ENCODE results near the gene GPR108.
"Not testable (repeated sequence)": the region's sequence is repeated elsewhere in the genome, so short reads cannot be mapped to it uniquely, and the experiment has no call there.

GPR108 gene

GRCh38 chr19:6772866-6773322 is 35.5 kb upstream of the GPR108 start:
- no peak for TF ChIP-seq CTCF (conservative IDR thresholded peaks at IDR 0.05; ENCODE audit: low read depth, low read length)
- Histone ChIP-seq H3K9ac (peak overlapping the region; percentile 49; the same call in 1 of the 2 replicates), H3K27me3 (ENCODE audit: insufficient read depth, low read depth) (no peaks in the 10 kb centered on the region), H3K79me2 (ENCODE audit: insufficient read depth, low read depth) (peaks cover 47% of the 10 kb centered on the region; the same call in 1 of the 2 replicates), H3K27ac (0 out of 2 replicates have a peak overlapping the region, but pooled peaks have one; percentile 6), H4K20me1 (ENCODE audit: insufficient read depth) (no peaks in the 10 kb centered on the region), H2AFZ (ENCODE audit: low read depth) (peak overlapping the region; percentile 35; the same call in 1 of the 2 replicates), H3K4me1 (ENCODE audit: low read depth, poor library complexity, severe bottlenecking) (peaks cover 31% of the 10 kb centered on the region), H3K4me2 (peak overlapping the region; percentile 51), H3K36me3 (ENCODE audit: insufficient read depth) (no peaks in the 10 kb centered on the region), H3K4me3 (IDR thresholded peaks at IDR 0.05; ENCODE audit: insufficient read depth, low read depth, low read length) (no peak overlapping the region)

- peak; percentile 36; the same call in 1 of the 2 replicates for TF ChIP-seq CTCF (conservative IDR thresholded peaks at IDR 0.05; ENCODE audit: low read depth, low read length)
- Histone ChIP-seq H3K27ac (0 out of 2 replicates have a peak within 1 kb of the TSS, but pooled peaks have one; percentile 6), H3K79me2 (ENCODE audit: insufficient read depth, low read depth) (peaks cover 40% of the 10 kb centered on the region; the same call in 1 of the 2 replicates), H3K27me3 (ENCODE audit: insufficient read depth, low read depth) (no peaks in the 10 kb centered on the region), H3K36me3 (ENCODE audit: insufficient read depth) (no peaks in the 10 kb centered on the region), H3K4me1 (ENCODE audit: low read depth, poor library complexity, severe bottlenecking) (peaks cover 25% of the 10 kb centered on the region), H2AFZ (ENCODE audit: low read depth) (peak within 1 kb of the TSS; percentile 35; the same call in 1 of the 2 replicates), H3K9ac (peak within 1 kb of the TSS; percentile 49; the same call in 1 of the 2 replicates), H3K4me2 (peak within 1 kb of the TSS; percentile 51), H4K20me1 (ENCODE audit: insufficient read depth) (no peaks in the 10 kb centered on the region), H3K4me3 (IDR thresholded peaks at IDR 0.05; ENCODE audit: insufficient read depth, low read depth, low read length) (no peak within 1 kb of the TSS)
Observed at GRCh38 chr19:6772028-6772865, 34.9 kb upstream of the GPR108 start, which contains the start of gene VAV1. VAV1 (plus strand) TSS chr19:6772708; CDS start chr19:6772808, 100 bp downstream.

- H3K4me2 ChIP-seq, result peak overlapping the region; percentile 27; the same call in 1 of the 2 replicates
- not testable (repeated sequence) for H3K27me3 ChIP-seq (ENCODE audit: insufficient read depth, low read depth); H3K9ac ChIP-seq; H3K36me3 ChIP-seq (ENCODE audit: insufficient read depth); H3K4me3 ChIP-seq (IDR thresholded peaks at IDR 0.05; ENCODE audit: insufficient read depth, low read depth, low read length); H2AFZ ChIP-seq (ENCODE audit: low read depth); H3K27ac ChIP-seq; H4K20me1 ChIP-seq (ENCODE audit: insufficient read depth)
- peaks cover 22% of the 10 kb centered on the region for H3K4me1 ChIP-seq (ENCODE audit: low read depth, poor library complexity, severe bottlenecking)
- H3K79me2 ChIP-seq (ENCODE audit: insufficient read depth, low read depth), result peaks cover 34% of the 10 kb centered on the region; the same call in 1 of the 2 replicates
Observed at GRCh38 chr19:6771648-6772027, 34.3 kb upstream of the GPR108 start.

- Histone ChIP-seq H3K4me2 (no peak overlapping the region), H3K9ac (no peak overlapping the region), H4K20me1 (ENCODE audit: insufficient read depth) (no peaks in the 10 kb centered on the region), H3K4me1 (ENCODE audit: low read depth, poor library complexity, severe bottlenecking) (peaks cover 25% of the 10 kb centered on the region), H3K79me2 (ENCODE audit: insufficient read depth, low read depth) (peaks cover 32% of the 10 kb centered on the region; the same call in 1 of the 2 replicates), H3K4me3 (IDR thresholded peaks at IDR 0.05; ENCODE audit: insufficient read depth, low read depth, low read length) (no peak overlapping the region), H3K27me3 (ENCODE audit: insufficient read depth, low read depth) (no peaks in the 10 kb centered on the region), H3K36me3 (ENCODE audit: insufficient read depth) (no peaks in the 10 kb centered on the region), H3K27ac (no peak overlapping the region), H2AFZ (ENCODE audit: low read depth) (no peak overlapping the region)
- peak; percentile 35; the same call in 1 of the 2 replicates for TF ChIP-seq CTCF (conservative IDR thresholded peaks at IDR 0.05; ENCODE audit: low read depth, low read length)
Observed at GRCh38 chr19:6769006-6769619, 31.7 kb upstream of the GPR108 start.

All from KMS-11 (cell line).